IMR-90 (cell line): ENCODE measurements around the gene OR13J1. TPM values are rescaled to one million over a fixed set of nuclear protein-coding genes. Genes with fewer than 3 reads are reported as not detected.

ENCODE experiments used
- ATAC-seq: fragments of 200-7000 bp; cut with Tn5 transposase; 2 replicates; pipeline ENCODE4 v1.9.1; 2020; ENCODE audit warnings: low read depth, mild to moderate bottlenecking, moderate library complexity
- BruUV-seq: library from RNA; stranded (reverse); fragments of 400-500 nt; replicated peaks from 2 replicates; lab custom pipeline; 2021; lab: Mats Ljungman, UMichigan
- CTCF ChIA-PET: fragments of 300-600 bp; formaldehyde crosslinking; extraction: SDS; loops from one replicate; lab custom pipeline; 2021; ENCODE audit warnings: antibody characterized with exemption; lab: Yijun Ruan, JAX
- POLR2A ChIA-PET: fragments of 300-600 bp; sonication (Branson Sonifier 250); formaldehyde crosslinking; loops from one replicate; lab custom pipeline; 2022; ENCODE audit warnings: antibody characterized with exemption; ENCODE audit not compliant: unreplicated experiment; lab: Charles Lee
- DNase-seq: peaks from one replicate; pipeline ENCODE4 v3.0.0; 2013
- H2AFZ ChIP-seq: replicated peaks from 2 replicates; pipeline ENCODE3; 2013; ENCODE audit warnings: low read length, mild to moderate bottlenecking; ENCODE audit not compliant: poor library complexity
- H2AK5ac ChIP-seq: 2 replicates; pipeline ENCODE4 v1.6.1; 2013; ENCODE audit warnings: low read depth, low read length, inconsistent platforms
- H2AK9ac ChIP-seq: replicated peaks from 2 replicates; pipeline ENCODE3; 2013; ENCODE audit warnings: mild to moderate bottlenecking, low read depth, low read length, moderate library complexity; ENCODE audit not compliant: poor library complexity
- H2BK120ac ChIP-seq: 2 replicates; pipeline ENCODE4 v1.6.1; 2013; ENCODE audit warnings: low read depth, low read length, inconsistent platforms
- H2BK15ac ChIP-seq: 3 replicates; pipeline ENCODE4 v1.6.1; 2013; ENCODE audit warnings: low read depth, low read length, inconsistent platforms
- H2BK20ac ChIP-seq: 2 replicates; pipeline ENCODE4 v1.6.1; 2013; ENCODE audit warnings: low read depth, mild to moderate bottlenecking, inconsistent platforms, low read length, moderate library complexity
- H2BK5ac ChIP-seq: 2 replicates; pipeline ENCODE4 v1.6.1; 2013; ENCODE audit warnings: mild to moderate bottlenecking, low read depth, low read length, inconsistent platforms; ENCODE audit not compliant: poor library complexity, severe bottlenecking
- H3K14ac ChIP-seq: replicated peaks from 2 replicates; pipeline ENCODE4 v1.6.1; 2013; ENCODE audit warnings: low read depth, low read length, inconsistent platforms
- H3K18ac ChIP-seq: 2 replicates; pipeline ENCODE4 v1.6.1; 2013; ENCODE audit warnings: low read depth, low read length, control low read depth
- H3K23ac ChIP-seq: 2 replicates; pipeline ENCODE4 v1.6.1; 2013; ENCODE audit warnings: low read depth, low read length, inconsistent platforms
- H3K27ac ChIP-seq: 2 replicates; pipeline ENCODE4 v1.5.1; 2013; ENCODE audit warnings: mild to moderate bottlenecking, control low read depth, low read length; ENCODE audit not compliant: insufficient read depth
- H3K27me3 ChIP-seq: 2 replicates; pipeline ENCODE4 v1.6.1; 2013; ENCODE audit warnings: low read length; ENCODE audit not compliant: control insufficient read depth, insufficient read depth
- H3K36me3 ChIP-seq: 2 replicates; pipeline ENCODE4 v1.6.1; 2013; ENCODE audit warnings: low read length, mixed read lengths; ENCODE audit not compliant: control insufficient read depth, insufficient read depth
- H3K4ac ChIP-seq: 2 replicates; pipeline ENCODE4 v1.6.1; 2013; ENCODE audit warnings: low read depth, low read length, inconsistent platforms
- H3K4me1 ChIP-seq: 2 replicates; pipeline ENCODE4 v1.6.1; 2013; ENCODE audit warnings: low read length, mixed read lengths; ENCODE audit not compliant: control insufficient read depth, insufficient read depth
- H3K4me2 ChIP-seq: 2 replicates; pipeline ENCODE4 v1.6.1; 2013; ENCODE audit warnings: low read depth, mild to moderate bottlenecking, control low read depth, low read length, moderate library complexity
- H3K4me3 ChIP-seq: 2 replicates; pipeline ENCODE4 v1.5.1; 2013; ENCODE audit warnings: low read depth, mild to moderate bottlenecking, control low read depth, low read length, moderate library complexity; ENCODE audit not compliant: insufficient read depth
- H3K56ac ChIP-seq: 2 replicates; pipeline ENCODE4 v1.6.1; 2013; ENCODE audit warnings: low read length, inconsistent platforms; ENCODE audit not compliant: insufficient read depth; ENCODE audit errors: extremely low read depth
- H3K79me1 ChIP-seq, 2 experiments: 2 replicates each; pipeline ENCODE4 v1.6.1; 2013; ENCODE audit warnings: low read length in 2 of 2, inconsistent platforms in 1 of 2, low read depth in 1 of 2
- H3K9ac ChIP-seq: 2 replicates; pipeline ENCODE4 v1.6.1; 2013; ENCODE audit warnings: low read depth, low read length, control low read depth
- H3K9me1 ChIP-seq: 2 replicates; pipeline ENCODE4 v1.6.1; 2013; ENCODE audit warnings: low read length, inconsistent platforms; ENCODE audit not compliant: insufficient read depth
- H3K9me3 ChIP-seq: 2 replicates; pipeline ENCODE4 v1.6.1; 2013; ENCODE audit warnings: low read length; ENCODE audit not compliant: control insufficient read depth, insufficient read depth
- H4K20me1 ChIP-seq: 2 replicates; pipeline ENCODE4 v1.6.1; 2013; ENCODE audit warnings: low read length, inconsistent platforms; ENCODE audit not compliant: insufficient read depth
- H4K5ac ChIP-seq: 2 replicates; pipeline ENCODE4 v1.6.1; 2013; ENCODE audit warnings: mild to moderate bottlenecking, low read depth, low read length, control low read depth
- H4K8ac ChIP-seq, 2 experiments: 2 replicates each; pipeline ENCODE4 v1.6.1; 2013; ENCODE audit warnings: low read depth in 2 of 2, low read length in 2 of 2, control low read depth in 1 of 2, inconsistent platforms in 1 of 2
- H4K91ac ChIP-seq: 2 replicates; pipeline ENCODE4 v1.6.1; 2013; ENCODE audit warnings: low read depth, low read length, inconsistent platforms; ENCODE audit not compliant: insufficient read depth
- MAFK ChIP-seq: IDR thresholded peaks from 2 replicates; pipeline ENCODE4 v1.6.1; 2012; ENCODE audit warnings: low read depth, low read length, improper control_type of control experiment
- RCOR1 ChIP-seq: IDR thresholded peaks from 2 replicates; pipeline ENCODE4 v1.6.1; 2012; ENCODE audit warnings: mild to moderate bottlenecking, low read length, improper control_type of control experiment; ENCODE audit not compliant: insufficient replicate concordance
- WGBS, 2 experiments: methylation state at CpG; one replicate each; pipeline versions ENCODE4 v1.1.5 to v1.1.7; 2013; ENCODE audit warnings: missing lambda C conversion rate in 2 of 2; ENCODE audit not compliant: insufficient read length in 1 of 2; ENCODE audit errors: extremely low coverage in 2 of 2; 5-methylcytosine and 5-hydroxymethylcytosine counted together
- dilution Hi-C: fragments of 300-500 bp; cut with HindIII; formaldehyde crosslinking; loops from one replicate; pipeline ENCODE4 v1.14.3; 2018; ENCODE audit warnings: low sequenced_read_pairs; ENCODE audit not compliant: unreplicated experiment
- in situ Hi-C: fragments of 300-500 bp; cut with MboI; formaldehyde crosslinking; loops from 3 replicates; pipeline ENCODE4 v1.14.3; 2019; ENCODE audit warnings: low sequenced_read_pairs, inconsistent platforms, mixed read lengths
- intact Hi-C: fragments of 100-400 bp; cut with micrococcal nuclease; formaldehyde crosslinking; loops from 2 replicates; pipeline ENCODE4 v1.10.0; 2022
- polyA plus RNA-seq, 3 experiments: library from polyadenylated mRNA; depleted of rRNA; stranded (reverse); fragments of >200 nt; gene quantifications; 2 replicates each; pipeline ENCODE4 v1.2.3, GENCODE V29; 2012; ENCODE audit warnings: low replicate concordance in 1 of 3
- total RNA-seq: library from RNA; depleted of rRNA; stranded (reverse); fragments of >200 nt; gene quantifications from 2 replicates; pipeline ENCODE4 v1.2.3, GENCODE V29; 2012

The OR13J1 gene
- total and polyA plus RNA-seq, 2 of the 4 experiments (the other 2 are of a cell fraction) = not detected

GRCh38 chr9:35861161-35861897, 8.9 kb downstream of the OR13J1 start:
- no peak overlapping the region for H2BK20ac ChIP-seq
- no peak overlapping the region for H3K27ac ChIP-seq
- H4K91ac ChIP-seq = no peak overlapping the region
- H3K79me1 ChIP-seq = no peaks in the 10 kb centered on the region
- H3K4me1 ChIP-seq = no peaks in the 10 kb centered on the region
- ChIA-PET CTCF (no interaction called here), POLR2A (no interaction called here)
- no peak overlapping the region for H2AK5ac ChIP-seq
- H3K14ac ChIP-seq = no peak overlapping the region
- H2BK5ac ChIP-seq = no peak overlapping the region
- no peak overlapping the region for H4K5ac ChIP-seq
- H3K4me2 ChIP-seq = no peak overlapping the region
- H3K27me3 ChIP-seq = peaks cover 39% of the 10 kb centered on the region
- no peak overlapping the region for H3K18ac ChIP-seq
- TF ChIP-seq RCOR1 (no peak), MAFK (no peak)
- no peak overlapping the region for H4K8ac ChIP-seq
- H3K56ac ChIP-seq = no peak overlapping the region
- H3K23ac ChIP-seq = no peak overlapping the region
- WGBS, 2 experiments = 100% methylated on average over 1 of the region's 12 CpGs; no CpG with 5 or more reads in 1 of the 2 experiments
- no peaks in the 10 kb centered on the region for H3K9me3 ChIP-seq
- no peaks in the 10 kb centered on the region for H3K9me1 ChIP-seq
- intact Hi-C loops (no loop called here), dilution Hi-C loops (no loop called here), in situ Hi-C loops (no loop called here)
- BruUV-seq = no TSS peak
- H3K9ac ChIP-seq = no peak overlapping the region
- no peak overlapping the region for H3K4me3 ChIP-seq
- ATAC-seq (no peak), DNase-seq (no peak)
- no peak overlapping the region for H3K4ac ChIP-seq
- no peak overlapping the region for H2AK9ac ChIP-seq
- no peaks in the 10 kb centered on the region for H4K20me1 ChIP-seq
- no peak overlapping the region for H2AFZ ChIP-seq
- no peak overlapping the region for H2BK120ac ChIP-seq
- no peak overlapping the region for H2BK15ac ChIP-seq
- H3K36me3 ChIP-seq = no peaks in the 10 kb centered on the region
